Measurements from ENCODE around the gene CCR4.
"Not testable (repeated sequence)": the region's sequence is repeated elsewhere in the genome, so short reads cannot be mapped to it uniquely, and the experiment has no call there.

The CCR4 gene

DNA sequence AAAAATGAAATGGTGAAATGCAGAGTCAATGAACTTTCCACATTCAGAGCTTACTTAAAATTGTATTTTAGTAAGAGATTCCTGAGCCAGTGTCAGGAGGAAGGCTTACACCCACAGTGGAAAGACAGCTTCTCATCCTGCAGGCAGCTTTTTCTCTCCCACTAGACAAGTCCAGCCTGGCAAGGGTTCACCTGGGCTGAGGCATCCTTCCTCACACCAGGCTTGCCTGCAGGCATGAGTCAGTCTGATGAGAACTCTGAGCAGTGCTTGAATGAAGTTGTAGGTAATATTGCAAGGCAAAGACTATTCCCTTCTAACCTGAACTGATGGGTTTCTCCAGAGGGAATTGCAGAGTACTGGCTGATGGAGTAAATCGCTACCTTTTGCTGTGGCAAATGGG, 3.1 kb downstream of the CCR4 start:
- no peak for DNase-seq

- DNase-seq: no peak
Measured at GRCh38 chr3:32956750-32957570, 5.5 kb downstream of the CCR4 start.

DNA sequence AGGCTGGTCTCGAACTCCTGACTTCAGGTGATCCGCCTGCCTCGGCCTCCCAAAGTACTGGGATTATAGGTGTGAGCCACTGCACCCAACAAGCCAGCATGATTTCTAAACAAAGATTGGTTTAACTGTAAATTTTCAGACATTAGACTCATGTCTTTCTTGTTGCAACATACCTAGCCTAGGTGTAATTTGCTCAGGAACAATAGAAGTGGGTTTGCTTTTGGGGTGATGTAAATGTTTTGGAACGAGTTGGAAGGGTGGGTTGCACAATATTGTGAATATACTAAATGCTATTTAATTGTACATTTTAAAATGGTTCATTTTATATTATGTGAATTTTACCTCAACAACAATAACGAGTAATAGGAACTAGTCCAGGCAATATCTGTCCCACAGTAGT, 7.1 kb downstream of the CCR4 start:
- no peak for DNase-seq

- no peak for DNase-seq
Measured at GRCh38 chr3:32959371-32959770, 7.9 kb downstream of the CCR4 start.

DNA sequence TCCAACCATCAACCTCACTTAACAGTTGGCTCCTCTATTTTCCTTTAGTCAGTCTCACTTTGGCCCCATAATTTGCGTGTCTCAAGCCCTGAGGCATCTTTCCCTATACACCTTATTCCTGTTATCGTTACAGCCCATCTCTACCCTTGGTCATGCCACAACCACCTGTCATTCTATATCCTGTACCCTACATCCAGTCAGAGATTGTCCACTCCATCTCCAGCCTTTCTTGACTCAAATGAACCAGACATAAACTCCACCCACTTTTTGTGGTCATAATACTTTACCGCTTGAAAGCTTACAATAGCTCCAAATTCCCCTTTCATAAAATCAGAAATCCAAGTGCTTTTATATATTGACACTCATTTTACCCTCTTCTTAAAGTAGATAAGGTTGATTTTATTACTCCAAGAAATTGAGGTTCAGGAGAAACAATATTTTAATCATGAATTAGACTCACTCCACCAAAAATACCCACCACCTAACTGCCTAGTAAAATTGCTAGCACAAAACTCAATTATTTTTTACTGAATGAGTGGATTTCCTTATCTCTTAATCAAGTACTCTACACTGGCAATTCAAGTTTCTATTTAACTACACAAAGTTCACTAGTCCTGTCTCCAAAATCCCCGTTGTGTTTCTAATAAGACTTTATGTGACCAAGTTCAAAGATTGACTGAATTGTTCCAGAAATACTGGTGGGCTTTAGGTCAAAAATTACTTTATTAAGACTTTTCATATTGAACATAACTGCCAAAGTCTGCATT, 9.1 kb downstream of the CCR4 start:
- no peak for DNase-seq

DNA sequence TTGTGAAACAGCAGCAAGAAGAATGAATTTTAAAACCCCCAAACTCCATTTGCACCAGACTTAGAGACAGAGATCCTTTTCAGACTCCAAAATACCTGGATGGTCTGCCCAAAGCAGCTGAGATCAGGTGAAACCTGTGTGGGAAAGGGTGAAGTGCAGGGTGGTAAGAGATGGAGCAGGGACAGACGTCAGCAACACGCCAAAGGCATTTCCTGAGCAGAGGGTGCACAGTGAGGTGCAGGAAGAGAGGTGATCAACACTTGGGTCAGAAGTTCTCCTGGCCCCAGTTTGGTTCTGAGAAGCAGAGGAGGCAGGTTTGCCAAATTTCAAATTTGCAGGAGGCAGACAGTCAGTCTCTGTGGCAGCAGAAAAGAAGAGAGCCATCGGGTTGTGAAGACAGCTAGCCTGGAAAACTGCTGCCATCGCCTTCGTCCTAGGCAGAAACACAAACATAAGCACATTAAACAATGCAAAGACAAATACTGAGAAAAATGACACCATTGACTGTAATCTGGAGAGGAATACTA, 9.8 kb downstream of the CCR4 start:
- DNase-seq: no peak

GRCh38 chr3:32963871-32964270, 12.4 kb downstream of the CCR4 start:
- no peak for DNase-seq

- not testable (repeated sequence) for DNase-seq
Measured at GRCh38 chr3:32964781-32965180, 13.3 kb downstream of the CCR4 start.

GRCh38 chr3:32965617-32966213, 14.3 kb downstream of the CCR4 start:
- not testable (repeated sequence) for DNase-seq

DNA sequence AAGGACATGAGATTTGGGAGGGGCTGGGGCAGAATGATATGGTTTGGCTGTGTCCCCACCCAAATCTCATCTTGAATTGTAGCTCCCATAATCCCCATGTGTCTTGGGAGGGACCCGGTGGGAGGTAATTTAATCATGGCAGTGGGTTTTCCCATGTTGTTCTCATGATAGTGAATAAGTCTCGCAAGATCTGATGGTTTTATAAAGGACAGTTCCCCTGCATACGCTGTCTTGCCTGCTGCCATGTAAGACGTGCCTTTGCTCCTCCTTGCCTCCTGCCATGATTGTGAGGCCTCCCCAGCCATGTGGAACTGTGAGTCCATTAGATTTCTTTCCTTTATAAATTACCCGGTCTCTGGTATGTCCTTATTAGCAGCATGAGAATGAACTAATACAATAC, 15.2 kb downstream of the CCR4 start:
- DNase-seq: not testable (repeated sequence)

- no peak for DNase-seq
Measured at GRCh38 chr3:32968166-32968919, 16.9 kb downstream of the CCR4 start.

DNA sequence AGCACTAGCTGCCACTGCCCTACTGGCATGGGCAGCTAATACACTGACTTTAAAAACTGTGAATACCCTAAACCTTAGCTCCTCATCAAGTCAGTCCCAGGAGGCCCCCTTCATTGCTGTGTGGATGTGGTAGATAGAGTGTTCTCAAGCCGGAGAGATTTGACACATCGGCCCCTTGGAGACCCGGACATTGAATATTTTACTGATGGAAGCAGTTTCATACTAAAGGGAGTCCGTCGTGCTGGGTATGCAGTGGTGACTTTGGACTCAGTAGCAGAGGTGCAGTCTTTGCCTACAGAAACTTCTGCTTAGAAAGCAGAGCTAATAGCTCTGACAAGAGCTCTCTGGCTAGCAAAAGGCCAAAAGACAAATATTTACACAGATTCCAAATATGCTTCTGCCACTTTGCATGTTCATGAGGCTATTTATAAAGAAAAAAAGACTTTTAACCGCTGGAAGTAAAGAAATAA, 17.5 kb downstream of the CCR4 start:
- no peak for DNase-seq

GRCh38 chr3:32969656-32970055, 18.2 kb downstream of the CCR4 start:
- DNase-seq: peak; percentile 91

- DNase-seq: not testable (repeated sequence)
Measured at GRCh38 chr3:32971291-32971690, 19.8 kb downstream of the CCR4 start.

DNA sequence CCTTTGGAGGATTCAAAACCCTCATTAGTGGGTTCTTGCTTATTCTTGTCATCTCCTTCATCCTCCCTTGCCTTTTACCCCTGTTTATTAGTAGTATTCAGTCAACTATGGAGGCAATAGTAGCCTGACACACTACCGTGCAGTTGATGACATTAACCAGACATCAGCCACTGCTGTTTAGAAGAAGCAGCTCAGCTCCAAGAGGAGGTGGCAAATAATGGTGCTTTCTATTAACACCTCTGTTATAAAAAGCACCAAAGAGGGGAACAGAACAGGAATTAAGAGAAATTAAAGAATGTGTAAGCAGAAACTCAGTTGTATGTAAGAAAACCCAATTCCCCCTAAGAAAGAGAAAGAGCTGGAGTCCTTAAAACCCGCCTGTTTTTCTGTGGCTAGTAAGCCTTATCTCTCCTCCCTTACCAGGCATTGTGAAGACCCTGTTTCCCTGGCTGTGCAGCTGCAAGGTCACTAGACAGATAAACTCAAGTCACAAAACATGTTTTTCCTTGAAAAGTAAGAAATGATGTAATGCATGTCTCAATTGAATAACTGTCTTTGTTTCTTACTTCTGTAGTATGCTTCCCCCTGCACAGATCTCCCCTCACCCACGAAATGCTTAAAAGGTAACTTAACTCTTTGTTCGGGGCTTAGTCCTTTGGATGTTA, 21.2 kb downstream of the CCR4 start:
- no peak for DNase-seq

- DNase-seq: no peak
Measured at GRCh38 chr3:32973982-32974381, 22.5 kb downstream of the CCR4 start.

DNA sequence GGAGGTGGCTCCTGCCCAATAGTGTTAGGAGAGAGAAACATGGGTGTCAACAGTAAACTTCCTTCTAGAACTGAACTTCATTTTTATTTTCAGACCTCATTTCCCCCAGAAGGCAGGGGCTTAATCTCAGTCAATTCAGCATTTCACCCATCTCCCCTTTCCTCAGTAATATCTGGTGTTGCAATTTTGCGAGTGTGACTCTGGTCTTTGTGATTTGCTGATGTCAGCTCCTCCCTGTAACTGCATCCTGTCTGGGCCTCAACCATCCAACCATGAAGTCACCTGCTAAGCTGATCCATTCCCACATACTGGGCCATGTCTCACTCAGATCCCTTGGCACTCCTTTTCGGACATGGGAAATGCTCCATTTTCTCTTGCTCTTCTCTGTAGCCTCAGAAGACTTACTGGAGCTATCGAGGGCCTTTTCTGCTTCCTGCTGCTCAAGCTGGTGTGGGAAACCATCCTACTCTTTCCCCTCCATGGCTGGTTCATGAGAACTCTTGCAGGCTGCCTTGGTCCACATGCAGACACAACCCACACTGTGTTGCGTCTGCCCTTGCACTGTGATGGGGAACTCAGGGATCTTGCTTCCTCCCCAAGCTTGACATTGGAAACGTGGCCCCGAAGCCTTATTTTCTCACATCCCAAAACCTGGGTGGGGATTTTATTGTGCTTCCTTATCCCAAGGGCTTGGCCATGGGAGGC, 24.6 kb downstream of the CCR4 start:
- DNase-seq: no peak

DNA sequence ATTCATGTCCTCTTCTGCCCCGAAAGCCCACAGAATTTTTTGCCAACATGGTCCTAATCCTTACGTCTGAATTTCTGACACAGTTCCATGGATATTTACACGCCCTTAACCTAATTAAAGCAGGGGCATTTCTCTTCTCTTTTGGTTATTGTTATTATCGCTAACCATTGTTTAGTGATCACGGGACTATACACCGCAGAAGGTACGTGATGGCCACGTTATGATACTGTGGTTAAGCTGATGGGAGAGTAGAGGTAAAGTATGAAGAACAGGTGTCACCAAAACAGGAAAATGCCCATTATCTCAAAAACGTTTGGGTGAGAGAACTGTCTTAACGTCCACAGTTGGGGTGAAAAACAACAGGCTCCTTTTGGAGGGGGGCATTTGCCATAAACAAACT, 26.4 kb downstream of the CCR4 start:
- no peak for DNase-seq

GRCh38 chr3:32978331-32978730, 26.9 kb downstream of the CCR4 start:
- no peak for DNase-seq

- DNase-seq: no peak
Measured at GRCh38 chr3:32983124-32983523, 31.7 kb downstream of the CCR4 start.

- DNase-seq: not testable (repeated sequence)
Measured at GRCh38 chr3:32984918-32985317, 33.5 kb downstream of the CCR4 start.

All from NCI-H2029 treated with DMSO at 0.1 percent for 48 hours (cell line).